Inflammatory macrophage (primary cell): Measurements from ENCODE around the gene MORC2.

ENCODE experiments used
- DNase-seq, 2 donors: peaks; one replicate each; pipeline ENCODE4 v3.0.0-alpha.2; 2020 to 2022

Gene MORC2

DNA sequence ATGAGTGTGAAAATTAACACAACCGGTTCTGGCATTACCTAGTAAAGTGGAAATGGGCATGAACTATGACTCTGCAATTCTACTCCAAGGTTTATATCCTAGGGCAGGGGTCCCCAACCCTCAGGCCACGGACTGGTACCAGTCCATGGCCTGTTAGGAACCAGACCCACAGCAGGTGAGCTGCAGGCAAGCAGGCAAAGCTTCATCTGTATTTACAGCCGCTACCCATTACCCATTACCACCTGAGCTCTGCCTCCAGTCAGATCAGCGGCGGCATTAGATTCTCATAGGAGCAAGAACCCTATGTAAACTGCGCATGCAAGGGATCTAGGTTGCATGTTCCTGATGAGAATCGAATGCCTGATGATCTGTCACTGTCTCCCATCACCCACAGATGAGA, 49.8 kb downstream of the MORC2 start:
- DNase-seq: no peak

DNA sequence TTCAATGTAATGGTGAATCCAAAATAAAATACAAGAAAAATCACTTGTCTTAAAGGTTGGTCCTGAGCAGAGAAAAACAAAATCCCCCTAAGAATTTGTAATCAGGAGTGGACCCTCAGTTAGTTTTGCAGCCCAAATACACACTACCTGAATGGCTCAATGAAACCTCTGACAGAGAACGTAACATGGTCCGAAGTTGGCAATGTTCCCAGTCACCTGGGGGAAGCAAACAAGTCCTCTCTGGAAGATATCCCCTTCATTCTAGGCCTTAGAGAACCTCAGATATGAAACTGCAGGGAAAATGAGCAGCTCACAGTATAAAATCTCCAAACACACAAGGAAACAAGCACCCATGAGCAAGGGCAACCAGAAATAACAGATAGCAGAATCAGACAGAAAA, 58.2 kb downstream of the MORC2 start:
- DNase-seq: no peak

DNA sequence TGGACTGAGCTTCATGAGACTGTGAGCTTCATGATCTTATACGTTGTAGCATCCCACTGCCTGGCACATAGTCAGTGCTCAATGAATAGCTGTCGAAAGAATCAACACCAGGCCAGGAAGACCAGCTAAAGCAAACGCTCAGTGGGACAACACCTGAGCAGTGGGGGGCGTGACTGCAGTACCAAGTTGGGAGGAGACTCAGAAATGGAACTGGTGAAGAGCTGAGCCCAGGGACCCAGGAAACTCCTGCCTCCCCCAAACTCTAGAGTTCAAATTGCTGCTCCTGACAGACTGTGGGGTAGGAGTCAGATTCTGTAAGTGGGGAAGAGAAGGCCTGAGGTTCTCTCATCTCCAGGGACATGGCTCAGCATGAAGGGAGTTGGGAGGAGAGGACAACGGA, 59.3 kb downstream of the MORC2 start:
- no peak for DNase-seq

DNA sequence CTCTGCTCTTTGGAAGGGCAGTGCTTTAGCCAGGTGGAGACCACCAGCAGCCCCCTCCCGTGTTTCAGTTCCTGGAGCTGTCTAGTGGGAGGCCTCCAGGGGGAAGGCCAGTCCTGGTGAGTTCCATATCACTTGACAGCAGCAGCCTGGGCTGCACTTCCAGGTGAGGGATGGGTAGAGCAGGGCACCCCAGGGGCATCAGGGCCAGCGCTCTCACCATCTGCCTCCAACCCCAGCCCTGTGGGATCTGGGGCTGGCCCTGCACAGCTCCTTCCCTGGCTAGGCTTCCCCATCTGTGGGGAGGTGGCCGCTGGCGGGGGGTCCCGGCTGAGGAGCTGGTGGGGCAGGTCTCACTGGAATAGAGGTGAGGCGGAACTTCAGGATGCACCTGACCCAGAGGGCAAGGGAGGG, 60.5 kb downstream of the MORC2 start:
- DNase-seq: no peak

DNA sequence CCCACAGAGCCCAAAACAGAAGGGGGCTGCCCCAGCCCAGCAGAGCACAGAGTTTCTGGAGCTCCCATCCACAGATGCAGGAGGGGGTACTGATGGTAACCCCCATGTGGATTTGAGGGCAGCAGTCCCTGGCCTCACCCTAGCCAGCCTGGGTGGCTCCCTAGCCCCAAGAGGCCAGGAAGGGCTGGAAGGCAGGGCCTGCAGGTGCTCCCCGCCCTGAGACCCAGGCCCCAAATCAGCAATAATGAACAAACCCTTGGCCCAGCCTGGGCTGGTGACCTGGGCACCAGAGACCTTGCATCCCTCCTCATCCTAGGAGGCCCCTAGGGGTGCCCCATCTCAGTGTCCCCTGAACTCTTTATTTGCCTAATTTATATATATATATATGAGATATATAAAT, 61.6 kb downstream of the MORC2 start:
- no peak for DNase-seq

DNA sequence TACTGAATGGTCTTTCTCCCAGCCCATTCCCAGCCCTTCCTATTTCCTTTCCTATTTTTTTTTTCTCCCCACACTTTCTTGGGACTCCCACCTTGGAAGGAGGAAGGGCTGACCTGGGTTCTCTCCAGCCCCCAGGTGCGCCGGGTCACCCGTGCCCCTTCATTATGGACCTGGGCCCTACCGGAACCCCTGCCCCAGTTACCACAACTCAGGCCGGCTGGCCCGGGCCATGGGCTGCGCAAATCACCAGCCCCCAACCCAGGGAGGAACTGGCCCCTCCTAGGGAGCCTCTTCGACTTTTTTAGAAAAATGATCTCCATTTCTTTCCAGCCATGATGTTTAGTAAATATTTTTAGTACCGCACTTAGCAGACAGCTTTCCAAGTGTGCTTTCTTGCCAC, 62.2 kb downstream of the MORC2 start:
- DNase-seq: no peak

DNA sequence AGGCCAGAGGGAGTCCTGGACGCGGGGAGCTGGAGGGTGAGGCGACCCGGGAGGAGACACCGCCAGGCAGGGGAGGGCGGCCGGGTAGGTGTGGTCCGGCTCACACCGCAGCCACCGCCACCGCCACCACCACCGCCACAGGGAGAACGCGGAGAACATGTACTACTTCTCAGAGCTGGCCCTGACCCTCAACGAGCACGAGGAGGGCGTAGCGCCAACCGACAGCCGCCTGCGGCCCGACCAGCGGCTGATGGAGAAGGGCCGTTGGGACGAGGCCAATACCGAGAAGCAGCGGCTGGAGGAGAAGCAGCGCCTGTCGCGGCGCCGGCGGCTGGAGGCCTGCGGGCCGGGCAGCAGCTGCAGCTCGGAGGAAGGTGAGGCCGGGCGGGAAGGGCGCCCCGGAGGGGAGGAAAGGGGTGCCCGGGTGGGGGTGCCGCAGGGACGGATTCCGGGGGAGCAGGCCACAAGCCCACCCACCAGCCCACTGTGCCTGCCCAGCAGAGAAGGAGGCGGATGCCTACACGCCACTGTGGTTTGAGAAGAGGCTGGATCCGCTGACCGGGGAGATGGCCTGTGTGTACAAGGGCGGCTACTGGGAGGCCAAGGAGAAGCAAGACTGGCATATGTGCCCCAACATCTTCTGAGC, 62.8 kb downstream of the MORC2 start:
- no peak for DNase-seq

DNA sequence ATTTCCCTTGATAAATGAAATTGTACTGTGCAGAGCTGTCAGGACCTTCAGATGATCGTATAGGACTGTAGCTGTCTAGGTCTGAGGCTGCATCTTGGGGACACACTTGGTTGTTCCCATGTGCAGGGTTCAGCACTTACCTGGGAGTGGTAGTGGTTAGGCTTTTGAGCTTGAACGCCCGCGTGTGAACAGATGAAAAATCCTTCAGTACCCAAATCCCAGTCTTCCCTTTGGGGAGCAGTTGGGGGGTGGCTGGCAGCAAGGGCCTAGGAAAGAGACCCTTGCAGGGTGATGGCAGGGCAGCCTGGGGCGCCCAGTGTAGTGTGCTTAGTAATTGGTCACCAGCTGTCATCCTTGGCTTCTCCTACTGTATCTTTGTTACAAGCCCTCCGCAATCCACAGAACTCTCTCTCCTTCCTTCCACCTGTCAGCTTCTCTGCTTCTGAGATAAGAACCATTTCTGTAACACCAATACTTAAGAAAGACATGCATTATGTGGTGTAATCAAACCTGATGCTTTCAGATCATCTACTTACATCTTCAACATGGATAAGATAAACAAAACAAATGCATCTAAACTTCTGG, 64.6 kb downstream of the MORC2 start:
- no peak for DNase-seq

DNA sequence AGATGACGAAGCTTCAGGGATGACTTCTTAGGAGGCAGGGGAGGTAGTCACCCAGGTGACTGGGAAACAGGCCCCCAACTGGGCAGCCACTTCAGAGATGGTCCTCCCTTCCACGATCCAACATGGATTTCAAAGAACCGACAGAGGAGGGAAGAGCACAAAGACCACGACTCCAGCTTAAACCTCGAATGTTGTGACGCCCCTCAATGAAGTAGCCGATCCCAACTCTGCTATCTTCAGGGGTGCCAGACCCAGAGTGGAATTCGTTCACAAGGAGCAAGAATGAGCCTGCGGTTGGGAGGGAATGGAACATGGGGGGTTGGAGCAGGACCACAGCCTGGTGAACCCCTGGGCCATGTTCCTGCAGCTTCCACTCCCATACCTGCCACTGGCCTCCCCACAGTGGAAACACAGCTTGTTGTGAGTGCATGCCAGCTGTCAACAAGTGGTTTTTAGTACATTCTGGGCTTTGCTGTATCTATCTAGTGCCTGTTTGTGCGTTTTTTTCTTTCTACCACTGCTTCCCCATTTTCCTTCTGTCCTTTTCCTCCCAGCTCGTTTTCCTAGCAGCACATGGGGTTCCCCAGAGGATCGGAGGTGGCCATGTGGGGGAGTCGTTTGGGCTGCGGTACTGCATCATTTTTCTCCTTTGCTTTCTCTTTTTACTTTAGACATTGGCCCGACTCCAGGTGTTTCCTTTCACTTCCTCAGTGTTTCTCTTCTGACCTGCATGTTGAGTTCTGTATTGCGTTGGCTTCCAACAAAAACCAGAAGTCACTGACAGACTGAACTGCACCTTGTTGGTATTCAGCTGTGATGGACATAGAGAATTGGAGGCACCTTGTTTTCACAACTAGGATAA, 65.8 kb downstream of the MORC2 start:
- no peak for DNase-seq

DNA sequence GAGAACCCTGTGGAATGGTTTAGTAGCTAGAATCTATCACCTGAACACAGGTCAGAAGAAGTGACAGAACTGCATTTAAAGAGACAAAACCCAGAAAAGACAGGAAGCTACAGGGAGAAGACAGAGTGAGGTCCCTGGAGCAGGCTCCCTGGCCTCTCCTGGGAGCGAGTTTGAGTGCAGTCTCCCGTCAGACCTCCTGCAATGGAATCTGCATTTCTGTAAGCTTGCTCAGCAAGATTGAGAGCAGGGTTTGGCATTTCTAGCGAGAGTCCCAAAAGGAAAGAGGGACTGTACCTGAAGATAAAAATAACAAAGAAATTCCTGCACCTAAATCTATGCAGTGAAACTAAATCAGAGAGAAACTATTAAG, 74.2 kb downstream of the MORC2 start:
- DNase-seq: no peak

DNA sequence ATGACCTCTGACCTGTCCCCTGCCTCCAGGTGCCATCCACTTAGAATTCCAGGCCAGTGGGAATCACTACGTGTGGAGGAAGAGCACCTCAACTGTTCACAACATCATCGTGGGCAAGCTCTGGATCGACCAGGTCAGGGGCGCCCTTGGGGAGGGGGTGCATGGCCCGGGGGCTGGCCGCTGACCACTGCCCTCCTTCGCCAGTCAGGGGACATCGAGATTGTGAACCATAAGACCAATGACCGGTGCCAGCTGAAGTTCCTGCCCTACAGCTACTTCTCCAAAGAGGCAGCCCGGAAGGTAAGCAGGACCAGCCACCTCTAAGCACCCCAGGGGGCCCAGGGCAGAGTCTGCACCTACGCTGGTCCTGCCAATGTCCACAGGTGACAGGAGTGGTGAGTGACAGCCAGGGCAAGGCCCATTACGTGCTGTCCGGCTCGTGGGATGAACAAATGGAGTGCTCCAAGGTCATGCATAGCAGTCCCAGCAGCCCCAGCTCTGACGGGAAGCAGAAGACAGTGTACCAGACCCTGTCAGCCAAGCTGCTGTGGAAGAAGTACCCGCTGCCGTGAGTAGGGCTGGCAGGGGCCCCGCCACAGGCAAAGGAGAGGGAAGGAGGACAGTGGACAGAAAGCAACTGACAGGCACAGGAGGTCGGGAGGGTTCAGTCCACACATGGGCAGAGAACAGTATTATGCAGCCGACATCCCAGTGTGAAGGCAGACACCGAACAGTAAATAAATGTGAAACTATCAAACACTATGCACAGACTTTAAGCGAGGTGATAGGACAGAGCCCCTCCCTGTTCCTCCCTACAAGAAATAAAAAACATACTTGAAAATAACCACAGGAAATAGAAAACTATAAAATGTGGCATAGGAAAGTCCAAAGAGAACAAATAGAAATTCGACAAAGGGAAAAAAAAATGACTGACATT, 74.9 kb downstream of the MORC2 start:
- no peak for DNase-seq

DNA sequence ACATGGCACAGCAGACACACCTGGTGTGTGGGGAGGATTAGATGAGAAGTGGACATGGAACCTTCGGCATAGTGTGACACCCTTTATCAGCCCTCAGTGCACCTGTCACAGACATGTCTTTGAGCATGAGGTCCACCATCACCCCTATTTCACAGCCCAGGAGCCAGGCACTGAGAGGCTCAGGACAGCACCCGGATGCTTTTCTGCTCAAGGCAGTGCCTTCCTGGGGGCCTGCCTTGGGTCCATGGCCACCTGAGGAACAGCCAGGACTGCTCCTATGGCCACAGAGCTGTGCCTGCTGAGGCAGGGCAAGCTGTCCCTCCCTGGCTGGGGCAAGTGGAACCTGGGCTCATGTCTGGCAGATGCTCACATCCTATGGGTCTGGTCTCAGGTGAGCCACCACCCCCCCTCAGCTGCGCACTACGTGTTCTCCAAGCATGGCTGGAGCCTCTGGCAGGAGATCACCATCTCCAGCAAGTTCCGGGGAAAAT, 75.8 kb downstream of the MORC2 start:
- no peak for DNase-seq

DNA sequence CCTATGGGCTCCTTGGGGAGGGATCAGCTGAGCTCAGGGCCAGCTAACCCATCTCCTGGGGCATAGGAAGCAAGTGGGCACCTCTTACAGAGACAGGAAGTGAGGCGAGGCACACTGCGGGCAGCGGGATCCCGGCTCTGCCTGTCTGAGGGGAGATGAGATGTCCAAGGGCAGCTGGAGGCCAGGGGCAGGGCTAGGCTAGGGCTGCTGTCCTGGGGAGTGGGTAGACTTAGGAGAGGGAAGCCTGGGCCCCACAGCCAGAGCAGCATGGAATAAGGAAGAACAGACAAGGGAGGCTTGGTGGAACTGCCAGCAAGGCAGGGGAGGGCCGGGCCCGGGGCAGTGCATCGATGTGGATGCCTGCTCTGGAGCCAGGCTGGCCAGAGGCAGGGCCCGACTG, 76.3 kb downstream of the MORC2 start:
- DNase-seq: no peak

DNA sequence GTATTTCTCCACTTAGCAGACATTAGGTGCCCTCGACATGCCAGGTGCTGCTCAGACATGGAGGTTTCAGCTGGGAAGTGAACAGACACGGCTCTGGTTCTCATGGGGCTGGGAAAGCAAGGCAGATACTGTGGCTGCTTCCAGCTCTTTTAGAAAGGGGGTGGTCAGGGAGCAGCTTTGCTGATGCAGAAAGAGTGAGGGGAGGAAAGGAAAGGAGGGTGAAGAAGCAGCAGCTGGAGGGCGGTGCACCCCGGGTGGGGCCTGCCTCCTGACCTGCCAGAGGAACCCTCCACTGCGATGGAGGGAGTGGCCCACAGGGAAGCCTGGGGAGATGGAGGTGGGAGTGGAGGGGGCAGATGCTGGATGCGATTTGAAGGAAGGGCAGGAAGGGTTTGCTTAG, 76.8 kb downstream of the MORC2 start:
- DNase-seq: no peak

DNA sequence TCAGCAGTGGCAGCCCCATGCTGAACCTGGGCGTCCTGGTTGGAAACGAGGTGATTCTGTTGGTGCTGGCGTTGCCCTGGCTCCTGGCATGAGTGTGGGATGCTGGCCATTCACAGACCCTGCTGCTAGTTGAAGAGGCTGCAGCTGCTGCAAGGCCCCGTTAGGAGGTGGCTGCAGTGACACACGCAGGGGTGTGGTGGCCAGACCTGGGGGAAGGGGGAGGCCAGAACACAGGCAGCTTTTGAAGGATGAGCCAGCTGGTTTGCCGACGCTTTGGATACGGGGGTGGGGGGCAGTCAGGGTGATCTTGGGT, 77.2 kb downstream of the MORC2 start:
- no peak for DNase-seq

DNA sequence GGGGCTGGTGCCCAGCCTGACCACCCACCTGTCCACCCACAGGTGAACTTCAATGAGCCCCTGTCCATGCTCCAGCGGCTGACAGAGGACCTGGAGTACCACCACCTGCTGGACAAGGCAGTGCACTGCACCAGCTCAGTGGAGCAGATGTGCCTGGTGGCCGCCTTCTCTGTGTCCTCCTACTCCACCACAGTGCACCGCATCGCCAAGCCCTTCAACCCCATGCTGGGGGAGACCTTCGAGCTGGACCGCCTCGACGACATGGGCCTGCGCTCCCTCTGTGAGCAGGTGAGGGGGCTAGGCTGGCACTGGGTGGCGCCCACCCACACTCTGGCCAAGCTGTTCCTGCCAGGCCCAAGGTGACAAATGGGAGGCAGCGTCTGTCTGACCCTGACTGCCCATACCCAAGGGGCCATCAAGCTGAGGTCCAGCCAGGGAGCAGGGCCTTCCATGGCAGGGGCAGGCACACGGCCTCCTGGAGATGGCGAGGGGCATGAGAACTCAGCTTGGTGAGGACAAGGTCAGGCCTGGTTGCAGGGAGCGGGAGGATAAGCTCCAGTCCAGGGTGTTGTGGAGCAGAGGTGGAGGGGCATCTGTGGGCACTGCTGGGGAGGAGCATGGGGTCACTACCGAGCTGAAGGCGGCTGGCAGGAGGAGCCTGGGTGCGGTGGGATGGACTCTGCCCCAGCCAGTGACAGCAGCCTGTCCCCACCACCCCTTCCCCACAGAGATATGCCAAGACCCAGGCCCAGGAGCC, 77.7 kb downstream of the MORC2 start:
- no peak for DNase-seq

DNA sequence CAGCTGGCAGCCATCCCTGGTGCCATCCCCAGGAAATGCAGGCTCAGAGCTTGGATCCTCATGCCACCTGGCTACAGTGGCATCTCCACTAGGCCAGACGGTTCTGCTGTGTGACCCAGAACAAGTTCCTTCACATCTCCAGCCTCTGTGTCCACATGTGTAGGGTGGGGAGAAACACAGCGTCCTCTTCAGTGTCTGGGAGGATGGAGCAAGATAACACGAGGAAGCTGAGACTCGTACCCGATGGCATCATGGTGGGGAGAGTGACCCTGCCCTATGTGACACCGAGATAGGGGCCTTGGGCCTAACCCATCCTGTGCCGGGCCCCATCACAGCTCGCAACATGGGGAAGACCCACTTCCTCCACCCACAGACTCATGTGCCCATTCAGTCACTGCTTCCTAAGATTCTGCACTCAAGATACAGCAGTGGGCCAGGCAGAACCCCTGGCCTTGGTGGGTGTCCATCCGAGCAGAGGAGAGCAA, 78.5 kb downstream of the MORC2 start:
- DNase-seq: no peak

DNA sequence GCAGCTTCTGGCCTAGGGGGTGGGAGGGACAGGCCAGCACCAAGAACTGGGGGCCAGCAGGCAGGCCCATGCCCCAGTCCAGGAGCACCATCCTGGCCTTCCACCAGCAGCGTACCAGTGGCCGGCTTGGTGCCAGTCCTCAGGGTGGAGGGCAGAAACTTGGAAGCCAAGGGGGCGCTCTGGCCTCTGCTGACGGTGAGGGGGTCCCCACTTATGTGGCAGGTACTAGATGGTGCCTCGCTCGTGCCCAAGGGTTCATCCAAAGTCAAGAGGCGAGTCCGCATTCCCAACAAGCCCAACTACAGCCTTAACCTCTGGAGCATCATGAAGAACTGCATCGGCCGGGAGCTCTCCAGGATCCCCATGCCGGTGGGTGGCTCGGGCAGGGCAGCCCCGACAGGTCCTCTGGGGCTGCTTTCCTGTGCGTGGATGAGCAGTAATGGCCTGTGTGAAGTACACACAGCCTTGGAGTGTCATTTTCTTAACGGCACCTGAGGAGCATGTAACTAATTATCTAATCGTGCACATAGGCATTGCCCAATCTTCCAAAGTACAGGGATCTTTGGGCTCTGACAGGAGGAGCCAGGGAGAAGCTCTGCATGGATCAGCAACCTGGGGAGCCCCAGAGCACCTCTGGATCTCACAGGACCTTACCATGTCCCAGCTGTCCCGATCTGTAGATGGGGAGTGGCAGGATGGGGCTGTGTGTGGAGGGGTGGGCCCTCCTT, 79.1 kb downstream of the MORC2 start:
- no peak for DNase-seq

DNA sequence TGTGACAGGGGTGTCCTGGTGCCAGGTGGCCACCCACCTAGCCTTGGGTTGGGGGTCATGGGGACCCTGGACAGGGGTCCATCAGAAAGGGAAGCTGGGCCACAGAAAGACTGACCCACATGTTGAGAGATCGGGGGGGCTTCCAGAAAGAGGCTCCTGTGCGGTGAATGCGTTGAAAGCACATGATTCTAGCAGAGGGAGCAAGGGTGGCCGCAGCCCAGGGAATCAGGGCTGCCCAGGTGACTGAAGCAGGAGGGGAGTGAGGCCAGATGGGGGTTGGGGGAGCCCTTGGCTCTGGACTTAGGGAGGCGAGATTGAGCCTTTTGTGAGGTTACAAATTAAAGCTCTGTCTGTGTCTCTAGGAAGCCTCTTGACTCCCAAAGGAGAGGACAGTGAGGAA, 80.7 kb downstream of the MORC2 start:
- DNase-seq: no peak

DNA sequence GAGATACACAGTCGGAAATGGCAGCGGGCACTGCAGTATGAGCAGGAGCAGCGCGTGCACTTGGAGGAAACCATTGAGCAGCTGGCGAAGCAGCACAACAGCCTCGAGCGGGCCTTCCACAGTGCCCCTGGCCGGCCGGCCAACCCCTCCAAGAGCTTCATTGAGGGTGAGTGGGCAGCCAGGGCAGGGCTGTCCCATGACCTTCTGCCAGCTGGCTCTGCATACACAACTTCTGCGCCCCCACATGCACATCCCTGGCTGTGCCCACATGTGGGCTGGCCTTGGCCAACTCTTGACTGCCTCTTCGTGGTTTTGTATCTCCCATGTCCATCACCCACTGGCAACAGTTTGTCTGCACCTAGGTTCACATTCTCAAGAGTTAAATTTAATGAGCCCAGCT, 81.1 kb downstream of the MORC2 start:
- peak in 1 of 2 donors; percentile 22 for DNase-seq

DNA sequence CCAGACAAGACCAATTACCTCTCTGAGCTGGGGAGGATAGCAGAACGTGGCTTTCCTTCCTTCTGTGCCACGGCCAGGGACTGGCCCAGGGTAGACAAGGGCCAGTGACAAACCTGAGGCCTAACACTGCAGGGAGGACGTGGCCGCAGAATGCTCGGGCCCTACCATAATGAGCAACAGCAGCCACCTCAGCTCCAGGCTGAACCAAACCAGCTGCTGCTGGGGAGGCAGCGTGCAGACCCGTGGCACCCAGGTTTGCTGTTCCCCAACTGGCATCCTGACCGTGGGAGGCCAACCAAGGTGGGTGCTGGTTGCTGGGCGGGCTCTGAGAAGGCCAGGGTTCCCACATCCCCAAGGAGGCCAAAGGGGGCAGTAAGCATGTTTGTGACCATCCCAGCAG, 83.0 kb downstream of the MORC2 start:
- DNase-seq: no peak
